Measurements from ENCODE around the gene SLC12A9. TPM values are rescaled to one million over a fixed set of nuclear protein-coding genes. Genes with fewer than 3 reads are reported as not detected.

The SLC12A9 gene
- total and polyA plus RNA-seq, 2 experiments from 2014 or later, result 10.3 to 39.9 TPM

- no peaks in the 10 kb centered on the region; the same call in 1 of the 2 replicates for H3K79me2 ChIP-seq (replicated peaks; ENCODE audit: insufficient read depth)
- no peak overlapping the region for H3K4me2 ChIP-seq
- peak overlapping the region; percentile 47; the same call in 1 of the 2 replicates for H3K27ac ChIP-seq (ENCODE audit: low read depth)
- H3K27ac Mint-ChIP-seq, result no peak overlapping the region
- peaks cover 61% of the 10 kb centered on the region for H3K36me3 Mint-ChIP-seq (ENCODE audit: low read depth)
- no peak overlapping the region for H3K4me3 ChIP-seq
- ATAC-seq (no peak), DNase-seq (ENCODE audit: low spot score) (no peak)
- no peaks in the 10 kb centered on the region for H3K27me3 ChIP-seq (ENCODE audit: insufficient read depth)
- no peaks in the 10 kb centered on the region for H3K9me2 ChIP-seq (ENCODE audit: insufficient read depth)
- no peak overlapping the region for H2AFZ ChIP-seq
- TF ChIP-seq STAT1 (IDR thresholded peaks at IDR 0.05; ENCODE audit: unreplicated experiment) (no peak), ETS1 (IDR thresholded peaks at IDR 0.05) (no peak), ZNF462 (CRISPR knock-in tag; IDR thresholded peaks at IDR 0.05) (no peak), EZH2phosphoT487 (IDR thresholded peaks at IDR 0.05; ENCODE audit: unreplicated experiment) (no peak), NANOG (IDR thresholded peaks at IDR 0.05; ENCODE audit: borderline replicate concordance) (no peak), ZNF331 (CRISPR knock-in tag; IDR thresholded peaks at IDR 0.05; ENCODE audit: low read depth) (no peak), EZH2 (IDR thresholded peaks at IDR 0.05; ENCODE audit: low read depth, unreplicated experiment) (no peak), JUNB (IDR thresholded peaks at IDR 0.05; ENCODE audit: unreplicated experiment) (no peak), CREB1 (CRISPR knock-in tag; IDR thresholded peaks at IDR 0.05; ENCODE audit: low read depth) (no peak), ZNF114 (CRISPR knock-in tag; IDR thresholded peaks at IDR 0.05) (no peak), POLR2AphosphoS5 (IDR thresholded peaks at IDR 0.05; ENCODE audit: low read depth) (no peak)
- TF ChIP-seq, protein P1, sequence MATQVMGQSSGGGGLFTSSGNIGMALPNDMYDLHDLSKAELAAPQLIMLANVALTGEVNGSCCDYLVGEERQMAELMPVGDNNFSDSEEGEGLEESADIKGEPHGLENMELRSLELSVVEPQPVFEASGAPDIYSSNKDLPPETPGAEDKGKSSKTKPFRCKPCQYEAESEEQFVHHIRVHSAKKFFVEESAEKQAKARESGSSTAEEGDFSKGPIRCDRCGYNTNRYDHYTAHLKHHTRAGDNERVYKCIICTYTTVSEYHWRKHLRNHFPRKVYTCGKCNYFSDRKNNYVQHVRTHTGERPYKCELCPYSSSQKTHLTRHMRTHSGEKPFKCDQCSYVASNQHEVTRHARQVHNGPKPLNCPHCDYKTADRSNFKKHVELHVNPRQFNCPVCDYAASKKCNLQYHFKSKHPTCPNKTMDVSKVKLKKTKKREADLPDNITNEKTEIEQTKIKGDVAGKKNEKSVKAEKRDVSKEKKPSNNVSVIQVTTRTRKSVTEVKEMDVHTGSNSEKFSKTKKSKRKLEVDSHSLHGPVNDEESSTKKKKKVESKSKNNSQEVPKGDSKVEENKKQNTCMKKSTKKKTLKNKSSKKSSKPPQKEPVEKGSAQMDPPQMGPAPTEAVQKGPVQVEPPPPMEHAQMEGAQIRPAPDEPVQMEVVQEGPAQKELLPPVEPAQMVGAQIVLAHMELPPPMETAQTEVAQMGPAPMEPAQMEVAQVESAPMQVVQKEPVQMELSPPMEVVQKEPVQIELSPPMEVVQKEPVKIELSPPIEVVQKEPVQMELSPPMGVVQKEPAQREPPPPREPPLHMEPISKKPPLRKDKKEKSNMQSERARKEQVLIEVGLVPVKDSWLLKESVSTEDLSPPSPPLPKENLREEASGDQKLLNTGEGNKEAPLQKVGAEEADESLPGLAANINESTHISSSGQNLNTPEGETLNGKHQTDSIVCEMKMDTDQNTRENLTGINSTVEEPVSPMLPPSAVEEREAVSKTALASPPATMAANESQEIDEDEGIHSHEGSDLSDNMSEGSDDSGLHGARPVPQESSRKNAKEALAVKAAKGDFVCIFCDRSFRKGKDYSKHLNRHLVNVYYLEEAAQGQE (IDR thresholded peaks at IDR 0.05; ENCODE audit: unreplicated experiment), result no peak
- TF ChIP-seq, protein P2, sequence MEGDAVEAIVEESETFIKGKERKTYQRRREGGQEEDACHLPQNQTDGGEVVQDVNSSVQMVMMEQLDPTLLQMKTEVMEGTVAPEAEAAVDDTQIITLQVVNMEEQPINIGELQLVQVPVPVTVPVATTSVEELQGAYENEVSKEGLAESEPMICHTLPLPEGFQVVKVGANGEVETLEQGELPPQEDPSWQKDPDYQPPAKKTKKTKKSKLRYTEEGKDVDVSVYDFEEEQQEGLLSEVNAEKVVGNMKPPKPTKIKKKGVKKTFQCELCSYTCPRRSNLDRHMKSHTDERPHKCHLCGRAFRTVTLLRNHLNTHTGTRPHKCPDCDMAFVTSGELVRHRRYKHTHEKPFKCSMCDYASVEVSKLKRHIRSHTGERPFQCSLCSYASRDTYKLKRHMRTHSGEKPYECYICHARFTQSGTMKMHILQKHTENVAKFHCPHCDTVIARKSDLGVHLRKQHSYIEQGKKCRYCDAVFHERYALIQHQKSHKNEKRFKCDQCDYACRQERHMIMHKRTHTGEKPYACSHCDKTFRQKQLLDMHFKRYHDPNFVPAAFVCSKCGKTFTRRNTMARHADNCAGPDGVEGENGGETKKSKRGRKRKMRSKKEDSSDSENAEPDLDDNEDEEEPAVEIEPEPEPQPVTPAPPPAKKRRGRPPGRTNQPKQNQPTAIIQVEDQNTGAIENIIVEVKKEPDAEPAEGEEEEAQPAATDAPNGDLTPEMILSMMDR (conservative IDR thresholded peaks at IDR 0.05; ENCODE audit: low read depth in 2 of 2), result no peak
- peaks cover 16% of the 10 kb centered on the region for H3K4me1 Mint-ChIP-seq
- H3F3A ChIP-seq (replicated peaks; ENCODE audit: low read depth), result peaks cover 23% of the 10 kb centered on the region
- H3K36me3 ChIP-seq (ENCODE audit: insufficient read depth), result peaks cover 29% of the 10 kb centered on the region
- peaks cover 9% of the 10 kb centered on the region for H4K20me1 ChIP-seq (replicated peaks; ENCODE audit: insufficient read depth)
- H3K9me3 Mint-ChIP-seq, result no peaks in the 10 kb centered on the region
- peaks cover 34% of the 10 kb centered on the region for H3K27me3 Mint-ChIP-seq (ENCODE audit: insufficient read depth, low read depth, poor library complexity)
- peaks cover 6% of the 10 kb centered on the region; the same call in 1 of the 2 replicates for H3K4me1 ChIP-seq (ENCODE audit: insufficient read depth)
- no peak overlapping the region; the same call in 2 of the 3 replicates for H3K4me3 Mint-ChIP-seq
Measured at GRCh38 chr7:100802951-100803350, 49.6 kb upstream of the SLC12A9 start.

All from GM23338 (cell line).